Measurements from ENCODE around the gene PAEP. TPM values are rescaled to one million over a fixed set of nuclear protein-coding genes. Genes with fewer than 3 reads are reported as not detected.
"Not testable (repeated sequence)": the region's sequence is repeated elsewhere in the genome, so short reads cannot be mapped to it uniquely, and the experiment has no call there.

The PAEP gene
- total RNA-seq, 2 donors from 2014 or later, result not detected

- Histone ChIP-seq H3K27me3 (no peaks in the 10 kb centered on the region), H3K27ac (no peak overlapping the region), H3K4me3 (no peak overlapping the region), H3K4me1 (no peaks in the 10 kb centered on the region), H3K9me3 (no peaks in the 10 kb centered on the region), H3K36me3 (replicated peaks in 1 of 2; ENCODE audit: insufficient read depth in 1 of 2, low read depth in 2 of 2) (no peaks in the 10 kb centered on the region)
- TF ChIP-seq CTCF (IDR thresholded peaks at IDR 0.05) (no peak), POLR2A (IDR thresholded peaks at IDR 0.05) (no peak)
- ATAC-seq, result no peak
- intact Hi-C loops (cut with DNase I), result no loop called here
- DNase-seq, result no peak
- WGBS, 2 donors, result 70 to 90% methylated on average over 3 of the region's 3 CpGs
These were observed 28.4 kb upstream of the PAEP start for GRCh38 chr9:135533113-135533512.

GRCh38 chr9:135533674-135534073 is 27.9 kb upstream of the PAEP start:
- no peaks in the 10 kb centered on the region for H3K4me1 ChIP-seq
- no peaks in the 10 kb centered on the region for H3K27me3 ChIP-seq
- H3K9me3 ChIP-seq, result no peaks in the 10 kb centered on the region
- WGBS, 2 donors, result 75 to 81% methylated on average over 7 to 12 of the region's 12 CpGs
- ATAC-seq (no peak), DNase-seq (no peak)
- no peak for TF ChIP-seq CTCF (IDR thresholded peaks at IDR 0.05)
- no peak for TF ChIP-seq POLR2A (IDR thresholded peaks at IDR 0.05)
- no peak overlapping the region for H3K27ac ChIP-seq
- no peak overlapping the region for H3K4me3 ChIP-seq
- no peaks in the 10 kb centered on the region for H3K36me3 ChIP-seq (replicated peaks in 1 of 2; ENCODE audit: insufficient read depth in 1 of 2, low read depth in 2 of 2)
- intact Hi-C loops (cut with DNase I), result no loop called here

GRCh38 chr9:135534192-135534711 is 27.3 kb upstream of the PAEP start:
- 17 to 37% methylated on average over 10 of the region's 10 CpGs for WGBS, 2 donors
- ATAC-seq; H3K27ac ChIP-seq; intact Hi-C loops (cut with DNase I); DNase-seq; H3K4me1 ChIP-seq; H3K27me3 ChIP-seq; H3K9me3 ChIP-seq; H3K4me3 ChIP-seq; H3K36me3 ChIP-seq (replicated peaks in 1 of 2; ENCODE audit: insufficient read depth in 1 of 2, low read depth in 2 of 2): not testable (repeated sequence)

- H3K4me3 ChIP-seq; DNase-seq; H3K27me3 ChIP-seq; intact Hi-C loops (cut with DNase I); H3K27ac ChIP-seq; ATAC-seq; H3K9me3 ChIP-seq; H3K4me1 ChIP-seq; H3K36me3 ChIP-seq (replicated peaks in 1 of 2; ENCODE audit: insufficient read depth in 1 of 2, low read depth in 2 of 2): not testable (repeated sequence)
- WGBS, 2 donors, result 65 to 77% methylated on average over 4 of the region's 4 CpGs
These were observed 26.7 kb upstream of the PAEP start for GRCh38 chr9:135534826-135535225.

GRCh38 chr9:135535631-135536030 is 25.9 kb upstream of the PAEP start:
- ATAC-seq; H3K9me3 ChIP-seq; H3K4me1 ChIP-seq; H3K4me3 ChIP-seq; intact Hi-C loops (cut with DNase I); H3K36me3 ChIP-seq (replicated peaks in 1 of 2; ENCODE audit: insufficient read depth in 1 of 2, low read depth in 2 of 2); H3K27ac ChIP-seq; DNase-seq; H3K27me3 ChIP-seq: not testable (repeated sequence)
- WGBS, 2 donors, result 36 to 77% methylated on average over 2 to 13 of the region's 13 CpGs

GRCh38 chr9:135536216-135536615 is 25.3 kb upstream of the PAEP start:
- Histone ChIP-seq H3K27ac (no peak overlapping the region), H3K36me3 (replicated peaks in 1 of 2; ENCODE audit: insufficient read depth in 1 of 2, low read depth in 2 of 2) (no peaks in the 10 kb centered on the region), H3K9me3 (no peaks in the 10 kb centered on the region), H3K4me3 (no peak overlapping the region), H3K27me3 (no peaks in the 10 kb centered on the region), H3K4me1 (no peaks in the 10 kb centered on the region)
- ATAC-seq, result no peak
- DNase-seq, result no peak
- no peak for TF ChIP-seq CTCF (IDR thresholded peaks at IDR 0.05)
- no peak for TF ChIP-seq POLR2A (IDR thresholded peaks at IDR 0.05)
- intact Hi-C loops (cut with DNase I), result no loop called here
- WGBS, 2 donors, result 55 to 63% methylated on average over 4 to 8 of the region's 8 CpGs

- H3K4me1 ChIP-seq; H3K36me3 ChIP-seq (replicated peaks in 1 of 2; ENCODE audit: insufficient read depth in 1 of 2, low read depth in 2 of 2); ATAC-seq; intact Hi-C loops (cut with DNase I); H3K9me3 ChIP-seq; DNase-seq; H3K27ac ChIP-seq; H3K4me3 ChIP-seq; H3K27me3 ChIP-seq: not testable (repeated sequence)
- 23 to 32% methylated on average over 8 of the region's 8 CpGs for WGBS, 2 donors
These were observed 18.2 kb upstream of the PAEP start for GRCh38 chr9:135543262-135543894.

Data from body of pancreas (tissue), 4 donors.